Measurements from ENCODE around the gene TLE4. TPM values are rescaled to one million over a fixed set of nuclear protein-coding genes. Genes with fewer than 3 reads are reported as not detected.

The TLE4 gene
- total RNA-seq, 1 donor from 2014 or later = 12.1 TPM

DNA sequence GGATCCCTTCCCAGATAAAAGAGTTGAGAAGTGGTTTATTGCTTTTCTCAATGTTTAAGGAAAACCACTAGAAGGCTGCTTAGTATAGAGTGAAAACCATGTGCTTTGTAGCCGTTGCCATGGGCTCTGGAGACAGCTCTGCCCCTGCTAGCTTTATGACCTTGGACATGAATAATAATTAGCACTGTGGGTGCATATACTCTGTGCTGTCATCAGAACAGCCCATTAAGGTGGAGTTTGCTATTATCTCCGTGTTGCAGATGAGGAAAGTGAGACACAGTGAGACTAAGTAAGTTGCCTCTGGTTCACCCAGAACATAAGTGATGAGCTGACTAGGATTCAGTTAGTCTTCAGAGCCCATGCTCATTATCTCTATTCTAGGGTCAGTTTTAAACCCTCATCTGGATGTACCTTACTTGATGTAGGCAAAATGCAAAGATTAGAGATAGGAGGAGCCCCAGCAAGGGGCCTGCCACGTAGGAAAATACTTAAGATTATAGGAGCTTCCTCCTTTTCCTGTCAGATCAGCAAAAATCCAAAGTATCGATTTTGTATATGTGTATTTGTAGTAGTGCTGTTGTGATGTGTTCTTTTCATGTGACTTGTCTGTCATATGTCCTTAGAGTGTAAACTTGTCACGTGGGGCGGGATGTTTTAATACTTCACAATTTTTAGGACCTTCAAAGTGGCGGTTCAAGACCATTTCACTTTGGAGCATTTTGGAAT is 102.5 kb downstream of the TLE4 start:
- Mint-ChIP-seq H3K9me3 (no peaks in the 10 kb centered on the region), H3K36me3 (ENCODE audit: low read depth) (peaks cover 2% of the 10 kb centered on the region), H3K4me3 (no peak overlapping the region), H3K27me3 (no peaks in the 10 kb centered on the region), H3K27ac (no peak overlapping the region), H3K4me1 (peaks cover 5% of the 10 kb centered on the region)
- intact Hi-C loops (cut with micrococcal nuclease) = no loop called here
- no peak for DNase-seq

DNA sequence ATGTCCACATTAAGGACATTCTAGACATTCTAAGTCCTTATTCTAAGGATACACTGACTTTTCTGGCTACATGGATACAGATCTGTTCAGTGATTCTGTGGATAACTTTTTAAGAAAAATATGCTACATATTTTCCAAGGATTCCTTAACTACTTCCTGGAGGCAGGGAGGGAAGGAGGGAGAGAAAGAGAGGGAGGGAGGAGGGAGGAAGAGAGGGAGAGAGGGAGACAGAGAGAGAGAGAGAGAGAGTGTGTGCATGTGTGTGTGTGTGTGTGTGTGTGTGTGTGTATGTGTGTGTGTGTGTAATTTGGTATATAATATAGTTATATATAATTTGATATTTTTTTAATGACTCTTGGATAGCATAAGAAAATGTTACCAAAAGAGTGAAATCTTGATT is 109.8 kb downstream of the TLE4 start:
- Mint-ChIP-seq H3K36me3 (ENCODE audit: low read depth) (peaks cover 2% of the 10 kb centered on the region), H3K4me1 (peaks cover 5% of the 10 kb centered on the region), H3K9me3 (peaks cover 4% of the 10 kb centered on the region), H3K4me3 (no peak overlapping the region), H3K27ac (no peak overlapping the region), H3K27me3 (no peaks in the 10 kb centered on the region)
- DNase-seq = no peak
- intact Hi-C loops (cut with micrococcal nuclease) = no loop called here

DNA sequence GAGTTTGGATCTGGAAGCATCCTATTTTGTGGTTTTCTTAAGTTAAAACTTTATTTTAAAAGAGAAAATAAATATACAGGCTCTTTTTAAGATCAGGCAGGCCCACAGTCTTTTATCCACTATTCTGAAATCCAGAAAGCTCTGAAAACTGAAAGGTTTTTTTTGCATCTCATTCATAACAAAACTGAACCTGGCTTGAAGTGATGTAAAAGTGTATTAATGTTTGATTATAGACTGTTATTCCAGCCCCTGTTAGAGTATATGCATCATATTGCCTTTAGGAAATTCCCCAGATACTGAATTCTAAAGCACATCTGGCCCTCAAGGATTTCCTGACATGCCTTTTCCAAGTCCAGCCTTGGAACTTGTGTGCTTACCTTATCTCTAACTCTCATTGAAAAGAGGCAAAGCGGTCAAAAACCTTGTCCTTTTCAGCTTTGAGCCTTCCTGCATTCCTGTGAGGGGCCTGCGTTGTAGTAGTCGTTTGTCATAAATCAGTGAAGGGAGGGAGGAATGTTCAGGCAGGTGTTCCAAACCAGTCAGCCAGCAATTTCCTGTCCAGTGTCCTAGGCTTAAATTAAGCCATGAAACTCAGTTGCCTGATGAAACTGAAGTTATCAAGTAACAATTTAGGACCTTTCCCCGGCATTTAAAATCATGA is 110.4 kb downstream of the TLE4 start:
- DNase-seq = no peak
- Mint-ChIP-seq H3K27ac (no peak overlapping the region), H3K4me3 (no peak overlapping the region), H3K4me1 (peaks cover 11% of the 10 kb centered on the region), H3K27me3 (no peaks in the 10 kb centered on the region), H3K36me3 (ENCODE audit: low read depth) (peaks cover 4% of the 10 kb centered on the region), H3K9me3 (peaks cover 7% of the 10 kb centered on the region)
- intact Hi-C loops (cut with micrococcal nuclease) = no loop called here

DNA sequence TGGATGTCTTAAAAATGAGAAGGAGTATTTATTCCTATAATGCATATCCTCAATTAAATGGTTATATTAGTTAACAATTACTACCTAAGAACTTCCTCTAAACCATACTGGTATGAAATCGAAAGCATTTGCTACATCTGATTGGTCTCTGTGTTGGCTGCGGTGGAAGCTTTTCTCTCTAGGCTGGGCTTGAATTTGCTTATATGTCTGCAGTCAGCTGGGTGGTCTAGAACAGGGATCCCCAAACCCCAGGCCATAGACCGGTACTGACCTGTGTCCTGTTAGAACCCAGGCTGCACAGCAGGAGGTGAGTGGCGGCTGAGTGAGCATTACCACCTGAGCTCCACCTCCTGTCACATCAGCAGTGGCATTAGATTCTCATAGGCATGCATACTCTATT is 112.3 kb downstream of the TLE4 start:
- H3K27me3 Mint-ChIP-seq = no peaks in the 10 kb centered on the region
- DNase-seq = no peak
- no peak overlapping the region for H3K27ac Mint-ChIP-seq
- intact Hi-C loops (cut with micrococcal nuclease) = no loop called here
- peaks cover 7% of the 10 kb centered on the region for H3K9me3 Mint-ChIP-seq
- H3K4me1 Mint-ChIP-seq = peaks cover 18% of the 10 kb centered on the region
- peaks cover 12% of the 10 kb centered on the region for H3K36me3 Mint-ChIP-seq (ENCODE audit: low read depth)
- H3K4me3 Mint-ChIP-seq = no peak overlapping the region

DNA sequence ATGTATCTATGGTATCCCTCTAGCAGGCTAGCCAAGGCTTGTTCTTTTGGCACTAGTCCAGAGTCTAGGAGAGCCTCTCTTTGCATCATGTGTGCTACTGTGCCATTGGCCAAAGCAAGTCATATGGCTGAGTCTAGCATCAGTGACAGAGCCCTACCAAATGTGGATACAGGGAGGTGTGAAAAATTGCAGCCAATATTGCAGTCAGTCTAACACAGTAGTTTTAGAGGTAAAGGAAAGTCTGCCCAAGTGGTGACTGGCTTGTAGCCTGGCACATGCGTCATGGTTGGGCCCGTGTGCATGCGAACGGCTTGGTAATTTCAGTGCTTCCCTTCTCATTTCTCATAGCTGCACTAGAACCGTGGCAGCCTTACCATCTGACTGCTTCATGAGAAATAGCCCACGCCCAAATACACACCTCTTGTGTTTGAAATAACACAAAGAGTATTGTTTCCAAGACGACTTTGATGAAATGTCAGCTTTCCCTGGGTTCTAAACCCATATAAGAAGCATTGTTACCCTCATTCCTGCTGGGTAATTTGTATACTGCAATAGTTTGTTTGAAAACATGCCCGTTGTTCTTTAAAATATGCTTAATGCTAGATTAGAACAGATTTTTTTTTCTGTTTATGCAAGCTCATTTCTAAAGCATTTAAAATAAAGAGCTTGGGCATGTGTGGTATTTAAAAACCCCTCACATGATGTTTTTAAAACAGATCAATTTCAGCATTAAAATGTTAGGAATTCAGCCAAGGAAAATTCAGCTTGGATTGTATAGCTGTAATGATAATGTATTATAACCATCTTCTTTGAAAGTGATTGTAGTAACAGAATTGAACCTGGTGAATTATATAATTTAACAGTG is 113.2 kb downstream of the TLE4 start:
- Mint-ChIP-seq H3K4me3 (no peak overlapping the region), H3K9me3 (peaks cover 7% of the 10 kb centered on the region), H3K27me3 (no peaks in the 10 kb centered on the region), H3K27ac (no peak overlapping the region), H3K4me1 (peaks cover 18% of the 10 kb centered on the region), H3K36me3 (ENCODE audit: low read depth) (peaks cover 12% of the 10 kb centered on the region)
- DNase-seq = no peak
- intact Hi-C loops (cut with micrococcal nuclease) = loop anchor here (5.0 kb wide), 1 partner anchor 53 kb away; no protein-coding TSS in a partner anchor

DNA sequence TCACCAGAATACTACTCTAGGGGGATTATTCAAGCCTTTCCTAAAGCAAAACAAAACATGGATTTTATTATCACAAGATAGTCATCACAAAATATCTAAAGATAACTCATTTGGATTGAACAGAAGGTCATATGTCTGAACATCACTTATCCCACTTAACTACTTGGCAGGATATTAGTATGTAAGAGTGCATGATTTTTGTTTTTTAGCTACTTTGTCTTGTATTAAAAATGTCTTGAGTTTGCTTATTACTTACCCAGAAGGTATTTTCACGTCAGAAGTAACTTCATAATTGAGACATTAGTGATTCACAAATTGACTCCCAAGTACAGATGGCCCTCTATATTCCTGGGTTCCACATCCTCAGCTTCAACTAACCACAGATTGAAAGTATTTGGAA is 113.8 kb downstream of the TLE4 start:
- Mint-ChIP-seq H3K4me3 (no peak overlapping the region), H3K9me3 (peaks cover 7% of the 10 kb centered on the region), H3K4me1 (peaks cover 18% of the 10 kb centered on the region), H3K36me3 (ENCODE audit: low read depth) (peaks cover 12% of the 10 kb centered on the region), H3K27ac (no peak overlapping the region), H3K27me3 (no peaks in the 10 kb centered on the region)
- no peak for DNase-seq
- intact Hi-C loops (cut with micrococcal nuclease) = loop anchor here (5.0 kb wide), 1 partner anchor 53 kb away; no protein-coding TSS in a partner anchor

DNA sequence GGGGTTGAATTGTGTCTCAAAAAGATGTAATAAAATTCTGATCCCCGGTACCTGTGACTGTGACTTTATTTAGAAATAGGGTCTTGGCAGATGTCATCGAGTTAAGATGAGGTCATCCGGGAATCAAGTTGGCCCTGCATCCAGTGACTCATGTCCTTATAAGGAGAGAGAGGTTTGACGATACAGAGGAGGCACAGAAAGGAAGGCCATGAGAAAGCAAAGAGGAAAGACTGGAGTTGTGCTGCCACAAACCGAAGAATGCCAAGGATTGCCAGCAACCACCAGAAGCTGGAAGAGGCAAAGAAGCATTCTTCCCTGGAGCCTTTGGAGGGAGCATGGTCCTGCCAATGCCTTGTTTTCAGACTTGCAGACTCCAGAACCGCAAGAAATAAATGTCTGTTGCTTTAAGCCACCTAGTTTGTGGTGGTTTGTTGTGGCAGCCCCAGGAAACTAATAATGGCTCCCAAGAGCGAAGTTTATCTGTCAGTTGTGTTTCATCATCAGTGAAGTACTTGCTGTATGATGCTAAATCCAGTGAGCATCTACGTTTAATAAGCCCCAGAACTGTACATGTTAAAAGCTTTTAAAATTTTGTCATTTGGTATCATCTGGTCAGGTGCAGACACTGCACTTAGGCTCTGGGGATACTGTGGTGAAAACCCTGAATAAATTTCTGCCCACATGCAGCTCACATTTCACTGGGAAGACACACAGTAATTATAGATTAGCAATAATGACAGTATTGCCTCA is 114.8 kb downstream of the TLE4 start:
- peak overlapping the region; percentile 18 for H3K4me3 Mint-ChIP-seq
- peaks cover 17% of the 10 kb centered on the region for H3K4me1 Mint-ChIP-seq
- H3K27ac Mint-ChIP-seq = peak overlapping the region; percentile 69
- intact Hi-C loops (cut with micrococcal nuclease) = loop anchor here (5.0 kb wide), 1 partner anchor 54 kb away; no protein-coding TSS in a partner anchor
- DNase-seq = no peak
- peaks cover 3% of the 10 kb centered on the region for H3K9me3 Mint-ChIP-seq
- no peaks in the 10 kb centered on the region for H3K27me3 Mint-ChIP-seq
- peaks cover 12% of the 10 kb centered on the region for H3K36me3 Mint-ChIP-seq (ENCODE audit: low read depth)

DNA sequence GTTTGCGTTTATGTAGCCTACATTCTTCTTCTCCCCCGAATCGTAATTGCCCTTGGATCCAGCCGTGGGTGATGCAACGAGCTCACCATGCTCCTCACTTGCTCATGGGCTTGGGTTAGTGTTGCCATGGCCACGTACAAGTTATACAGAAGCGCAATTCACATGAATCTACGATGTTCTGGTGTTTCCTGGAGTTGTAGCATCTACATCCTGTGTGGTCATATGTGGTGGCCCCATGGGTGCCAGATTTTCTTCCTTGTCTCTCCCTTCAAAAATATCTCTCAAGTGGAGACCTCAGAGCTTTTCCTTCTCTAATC is 115.3 kb downstream of the TLE4 start:
- Mint-ChIP-seq H3K4me1 (peaks cover 16% of the 10 kb centered on the region), H3K4me3 (peak overlapping the region; percentile 18), H3K27ac (peak overlapping the region; percentile 69), H3K27me3 (no peaks in the 10 kb centered on the region), H3K36me3 (ENCODE audit: low read depth) (peaks cover 12% of the 10 kb centered on the region), H3K9me3 (peaks cover 3% of the 10 kb centered on the region)
- peak; percentile 82 for DNase-seq
- intact Hi-C loops (cut with micrococcal nuclease) = loop anchor here (5.0 kb wide), 1 partner anchor 55 kb away; no protein-coding TSS in a partner anchor

DNA sequence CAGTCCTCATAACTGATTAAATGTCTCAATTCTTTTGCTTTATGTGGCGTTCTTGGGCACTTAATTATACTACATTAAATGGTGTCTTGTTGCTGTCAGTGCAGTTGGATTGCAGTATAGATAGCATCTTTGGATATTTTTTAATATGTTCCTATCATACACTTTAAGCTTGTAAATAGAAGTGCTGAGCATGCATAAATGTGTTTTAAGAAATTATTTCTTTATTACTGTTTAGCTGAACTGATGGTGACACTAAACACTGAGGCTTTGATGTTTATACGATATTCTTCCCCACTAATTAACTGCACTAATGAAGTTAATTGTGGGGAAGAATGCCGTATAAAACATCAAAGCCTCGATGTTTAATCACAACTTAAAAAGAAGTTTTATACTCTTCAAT is 116.6 kb downstream of the TLE4 start:
- Mint-ChIP-seq H3K9me3 (peaks cover 3% of the 10 kb centered on the region), H3K27ac (no peak overlapping the region), H3K4me3 (no peak overlapping the region), H3K4me1 (peaks cover 16% of the 10 kb centered on the region), H3K27me3 (no peaks in the 10 kb centered on the region), H3K36me3 (ENCODE audit: low read depth) (peaks cover 12% of the 10 kb centered on the region)
- DNase-seq = no peak
- intact Hi-C loops (cut with micrococcal nuclease) = loop anchor here (5.0 kb wide), 1 partner anchor 56 kb away; no protein-coding TSS in a partner anchor

DNA sequence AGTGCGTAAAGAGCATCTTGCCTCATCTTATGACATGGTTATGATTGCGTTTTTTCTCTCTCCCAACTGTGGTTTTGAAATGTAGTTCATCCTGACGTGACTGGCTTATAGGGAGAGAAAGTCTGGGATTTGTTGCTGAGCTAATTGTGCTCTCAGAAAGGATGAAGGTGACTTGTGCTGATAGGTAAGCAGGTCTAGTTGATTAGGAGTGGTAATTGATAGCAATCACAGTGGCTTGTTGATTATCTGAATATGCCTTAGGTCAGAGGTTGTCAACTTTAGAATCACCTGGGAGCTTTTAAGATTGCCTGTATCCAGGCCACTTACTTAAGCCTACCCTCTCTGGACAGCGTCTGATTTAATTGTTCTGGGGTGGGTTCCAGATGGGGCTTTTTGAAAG is 117.8 kb downstream of the TLE4 start:
- H3K4me3 Mint-ChIP-seq = no peak overlapping the region
- H3K9me3 Mint-ChIP-seq = peaks cover 3% of the 10 kb centered on the region
- no peaks in the 10 kb centered on the region for H3K27me3 Mint-ChIP-seq
- no peak for DNase-seq
- no peak overlapping the region for H3K27ac Mint-ChIP-seq
- H3K36me3 Mint-ChIP-seq (ENCODE audit: low read depth) = peaks cover 14% of the 10 kb centered on the region
- intact Hi-C loops (cut with micrococcal nuclease) = loop anchor here (5.0 kb wide), 1 partner anchor 57 kb away; no protein-coding TSS in a partner anchor
- peaks cover 20% of the 10 kb centered on the region for H3K4me1 Mint-ChIP-seq

DNA sequence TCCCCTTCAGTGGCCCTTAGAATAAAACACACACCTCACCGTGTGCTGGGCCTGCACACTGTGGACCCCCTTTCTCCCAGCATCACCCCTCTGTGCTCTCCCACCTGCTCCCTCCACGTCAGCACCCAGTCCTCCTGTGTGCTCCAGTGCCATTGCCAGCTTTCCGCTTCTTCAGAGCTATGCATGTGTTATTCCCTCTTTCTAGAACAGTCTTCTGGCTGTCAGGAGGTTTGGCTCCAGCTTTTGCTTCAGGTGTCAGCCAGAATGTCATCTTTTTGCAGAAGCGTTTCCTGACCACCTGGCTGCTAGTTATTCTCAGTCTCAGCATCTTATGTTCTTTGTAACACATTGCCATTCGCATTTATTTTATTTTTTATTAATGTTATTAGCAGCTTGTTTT is 119.7 kb downstream of the TLE4 start:
- H3K9me3 Mint-ChIP-seq = peaks cover 3% of the 10 kb centered on the region
- H3K4me1 Mint-ChIP-seq = peaks cover 27% of the 10 kb centered on the region
- H3K4me3 Mint-ChIP-seq = no peak overlapping the region
- intact Hi-C loops (cut with micrococcal nuclease) = no loop called here
- peaks cover 12% of the 10 kb centered on the region for H3K36me3 Mint-ChIP-seq (ENCODE audit: low read depth)
- DNase-seq = no peak
- H3K27ac Mint-ChIP-seq = no peak overlapping the region
- H3K27me3 Mint-ChIP-seq = no peaks in the 10 kb centered on the region

DNA sequence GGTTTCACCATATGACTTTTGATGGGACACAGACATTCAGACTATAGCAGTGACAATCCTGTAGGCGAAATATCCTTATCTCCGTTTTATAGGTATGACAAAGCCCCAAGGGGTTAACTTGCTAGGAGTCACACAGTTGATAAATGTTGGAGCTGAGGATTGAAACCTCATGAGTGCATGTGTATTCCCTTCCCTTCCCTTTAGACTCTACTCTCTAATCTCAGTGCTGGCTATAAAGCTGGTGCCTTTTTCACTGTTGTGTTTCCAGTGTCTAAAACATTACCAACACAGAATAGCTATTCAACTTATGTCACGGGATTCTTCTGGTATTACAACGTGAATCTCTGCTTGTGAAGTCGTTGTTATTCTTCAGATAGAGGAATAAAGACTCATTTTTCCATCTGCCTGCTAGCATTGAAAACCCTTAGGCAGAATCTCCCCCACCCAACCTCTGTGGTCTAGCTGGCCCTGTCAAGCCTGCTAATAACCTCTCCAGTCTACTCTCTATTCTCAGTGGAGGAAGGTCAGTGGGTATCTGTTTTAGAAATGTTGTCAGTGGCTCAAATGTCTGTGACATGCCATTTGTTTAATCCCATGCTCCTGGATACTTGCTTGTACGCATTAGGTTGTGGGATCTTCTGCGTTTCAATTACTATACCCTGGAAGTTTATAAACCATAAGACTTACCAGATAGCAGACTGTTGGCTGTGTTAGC is 121.2 kb downstream of the TLE4 start:
- H3K4me1 Mint-ChIP-seq = peaks cover 14% of the 10 kb centered on the region
- H3K27ac Mint-ChIP-seq = no peak overlapping the region
- DNase-seq = no peak
- intact Hi-C loops (cut with micrococcal nuclease) = no loop called here
- peaks cover 4% of the 10 kb centered on the region for H3K36me3 Mint-ChIP-seq (ENCODE audit: low read depth)
- H3K4me3 Mint-ChIP-seq = no peak overlapping the region
- no peaks in the 10 kb centered on the region for H3K27me3 Mint-ChIP-seq
- H3K9me3 Mint-ChIP-seq = no peaks in the 10 kb centered on the region

DNA sequence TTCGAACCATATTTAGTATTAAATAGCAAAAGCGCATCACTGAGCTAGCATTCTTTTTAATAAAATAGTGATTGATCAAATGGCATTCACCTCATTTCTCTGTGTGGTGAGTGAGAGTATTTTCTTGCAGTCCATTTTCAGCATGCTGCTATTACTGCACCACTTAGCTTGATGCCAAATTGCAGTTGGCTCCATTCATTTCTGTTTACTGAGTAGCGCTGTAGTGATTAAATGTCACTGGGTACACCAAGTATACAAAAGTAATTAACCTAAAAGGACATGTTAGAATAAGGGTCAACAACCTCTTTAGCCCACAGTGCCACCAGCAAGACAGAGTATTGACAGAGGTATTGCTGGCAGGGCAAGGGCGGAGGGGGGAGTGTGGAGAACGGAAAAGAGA is 122.0 kb downstream of the TLE4 start:
- Mint-ChIP-seq H3K27me3 (no peaks in the 10 kb centered on the region), H3K4me3 (no peak overlapping the region), H3K36me3 (ENCODE audit: low read depth) (peaks cover 2% of the 10 kb centered on the region), H3K9me3 (no peaks in the 10 kb centered on the region), H3K27ac (no peak overlapping the region), H3K4me1 (peaks cover 13% of the 10 kb centered on the region)
- intact Hi-C loops (cut with micrococcal nuclease) = no loop called here
- no peak for DNase-seq

Measured in activated CD4-positive, alpha-beta T cell treated with anti-CD3 and anti-CD28 coated beads, Interleukin-2, amount 10 ng/mL, durations not matched to agents 24 days and 14 days (primary cell).